Measurements from ENCODE around the gene ATAD1.

GRCh38 chr10:87715552-87716347, 102.3 kb downstream of the ATAD1 start:
- TF ChIP-seq CTCF (IDR thresholded peaks at IDR 0.05; ENCODE audit: low read length) (no peak), EZH2 (IDR thresholded peaks at IDR 0.05; ENCODE audit: borderline replicate concordance, low read length) (no peak)

Measured in OCI-LY1 (cell line).